Measurements from ENCODE around the gene CLASP2.
"Not testable (repeated sequence)": the region's sequence is repeated elsewhere in the genome, so short reads cannot be mapped to it uniquely, and the experiment has no call there.

Gene CLASP2

DNA sequence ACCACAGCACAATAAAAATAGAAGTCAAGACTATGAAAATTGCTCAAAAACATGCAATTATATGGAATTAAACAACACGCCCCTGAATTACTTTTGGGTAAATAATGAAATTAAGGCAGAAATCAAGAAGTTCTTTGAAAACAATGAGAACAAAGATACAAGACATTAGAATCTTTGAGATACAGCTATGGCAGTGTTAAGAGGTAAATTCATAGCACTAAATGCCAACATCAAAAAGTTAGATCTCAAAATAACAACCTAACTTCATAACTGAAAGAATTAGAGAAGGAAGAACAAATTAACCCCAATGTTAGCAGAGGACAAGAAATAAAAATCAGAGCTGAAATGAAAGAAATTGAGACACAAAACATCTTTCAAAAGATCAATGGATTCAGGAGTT, 191.3 kb downstream of the CLASP2 start:
- DNase-seq: no peak

DNA sequence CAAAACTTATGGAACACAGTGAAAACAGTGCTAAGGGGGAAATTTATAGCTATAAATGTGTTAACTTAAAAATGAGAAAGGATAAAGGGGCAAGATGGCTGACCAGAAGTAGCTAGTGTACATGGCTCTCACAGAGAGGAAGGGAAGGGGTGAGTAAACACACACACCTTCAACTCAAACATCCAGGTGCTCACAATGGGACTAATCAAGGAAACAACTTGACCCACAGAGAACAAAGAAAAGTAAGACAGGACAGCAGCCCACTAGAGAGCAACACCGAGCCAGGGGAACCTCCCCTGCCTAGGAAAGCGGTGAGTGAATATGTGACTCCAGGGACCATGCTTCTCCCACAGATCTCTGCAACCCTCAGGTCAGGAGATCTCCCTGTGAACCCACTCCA, 192.8 kb downstream of the CLASP2 start:
- DNase-seq: no peak

DNA sequence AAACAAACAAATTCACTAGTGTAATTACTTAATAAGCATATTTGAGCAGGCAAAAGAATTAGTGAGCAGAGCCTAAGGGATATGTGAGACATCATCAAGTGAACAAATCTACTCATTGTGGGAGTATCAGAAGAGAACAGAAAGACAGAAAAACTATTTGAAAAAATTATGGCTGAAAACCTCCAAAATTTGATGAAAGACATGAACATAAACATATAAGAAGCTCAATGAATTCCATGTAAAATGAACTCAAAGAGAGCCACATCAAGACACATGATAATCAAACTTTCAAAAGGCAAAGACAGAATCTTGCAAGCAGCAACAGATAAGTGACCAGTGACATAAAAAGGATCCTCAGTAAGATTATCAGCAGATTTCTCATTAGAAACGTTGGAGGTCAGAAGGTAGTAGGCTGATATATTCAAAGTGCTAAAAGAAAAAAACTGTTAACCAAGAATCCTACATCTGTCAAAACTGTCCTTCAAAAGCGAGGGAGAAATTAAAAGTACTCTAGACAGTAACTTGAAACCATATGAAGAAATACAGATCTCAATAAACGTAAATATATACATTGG, 194.9 kb downstream of the CLASP2 start:
- DNase-seq: no peak

DNA sequence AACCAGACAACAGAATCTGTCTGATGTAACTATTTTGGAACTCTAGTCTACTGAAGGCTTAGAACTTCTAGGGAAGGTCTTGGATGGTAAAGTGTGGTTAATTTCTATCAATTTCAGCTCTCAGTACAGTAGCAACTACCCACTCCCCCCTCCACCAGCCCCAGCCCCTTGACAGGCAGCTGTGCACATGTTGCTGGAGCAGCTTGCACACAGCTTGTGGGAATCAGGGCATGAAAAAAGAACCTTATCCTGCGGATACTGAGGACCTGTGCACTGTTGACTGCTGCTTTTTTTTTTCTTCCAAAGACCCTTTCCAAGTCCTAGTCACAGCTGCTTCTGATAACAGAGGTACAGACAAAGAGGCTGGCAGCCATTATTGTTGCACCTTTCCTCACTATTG, 196.3 kb downstream of the CLASP2 start:
- no peak for DNase-seq

DNA sequence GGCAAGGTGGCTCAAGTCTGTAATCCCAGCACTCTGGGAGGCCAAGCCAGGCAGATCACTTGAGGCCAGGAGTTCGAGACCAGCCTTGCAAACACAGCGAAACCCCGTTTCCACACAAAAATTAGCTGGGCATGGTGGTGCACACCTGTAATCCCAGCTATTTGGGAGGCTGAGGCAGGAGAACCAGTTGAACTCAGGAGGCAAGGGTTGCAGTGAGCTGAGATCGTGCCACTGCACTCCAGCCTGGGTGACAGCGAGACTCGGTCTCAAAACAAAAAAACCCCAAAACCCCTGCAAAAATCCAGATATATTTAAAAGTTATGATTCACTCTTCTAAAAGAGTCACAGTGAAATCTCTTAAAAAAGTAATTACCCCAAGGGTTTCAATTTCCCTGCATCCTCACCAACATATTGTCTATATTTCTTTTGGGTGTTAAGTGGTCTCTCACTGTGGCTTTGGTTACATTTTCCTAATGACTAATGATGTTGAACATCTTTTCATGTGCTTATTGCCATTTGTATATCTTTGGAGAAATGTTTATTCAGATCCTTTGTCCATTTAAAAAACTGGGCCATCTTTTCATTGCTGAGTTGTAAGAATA, 204.7 kb downstream of the CLASP2 start:
- DNase-seq: peak; percentile 13

DNA sequence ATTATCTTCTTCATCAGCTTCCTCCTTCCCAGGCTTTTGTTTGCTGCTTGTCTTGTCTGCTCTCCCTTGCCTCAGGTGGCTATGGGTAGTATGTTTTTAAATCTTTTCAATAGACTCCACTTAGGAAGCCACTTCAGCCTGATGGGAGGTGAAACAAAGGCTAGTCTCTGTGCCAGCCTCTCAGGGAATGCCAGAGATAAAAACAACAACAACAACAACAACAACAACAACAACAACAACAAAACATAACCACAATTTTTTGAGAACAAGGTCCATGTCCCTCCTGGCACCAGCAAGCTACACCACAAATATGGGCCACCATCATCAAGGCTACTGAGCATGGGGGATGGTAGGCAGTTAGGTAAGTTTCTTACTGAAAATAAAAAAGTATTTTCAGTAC, 213.0 kb downstream of the CLASP2 start:
- no peak for DNase-seq

DNA sequence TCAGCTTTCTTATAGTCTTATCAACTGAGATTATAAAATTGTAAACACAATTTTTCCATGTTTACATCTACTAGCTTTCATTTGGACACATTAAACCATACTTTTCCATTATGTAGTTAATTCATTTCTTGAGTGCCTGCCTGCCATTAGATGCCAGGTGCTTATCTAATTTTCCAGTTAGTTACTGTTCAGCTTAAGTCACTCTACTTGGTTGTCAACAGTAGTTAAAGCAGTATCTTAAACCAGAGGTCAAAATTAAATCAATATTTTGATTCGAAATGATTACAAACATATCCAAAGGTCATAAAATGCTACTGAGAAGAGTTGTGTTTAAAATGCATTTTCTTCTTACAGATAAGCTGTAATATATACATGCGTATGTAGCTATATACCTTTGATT, 221.6 kb downstream of the CLASP2 start:
- no peak for DNase-seq

DNA sequence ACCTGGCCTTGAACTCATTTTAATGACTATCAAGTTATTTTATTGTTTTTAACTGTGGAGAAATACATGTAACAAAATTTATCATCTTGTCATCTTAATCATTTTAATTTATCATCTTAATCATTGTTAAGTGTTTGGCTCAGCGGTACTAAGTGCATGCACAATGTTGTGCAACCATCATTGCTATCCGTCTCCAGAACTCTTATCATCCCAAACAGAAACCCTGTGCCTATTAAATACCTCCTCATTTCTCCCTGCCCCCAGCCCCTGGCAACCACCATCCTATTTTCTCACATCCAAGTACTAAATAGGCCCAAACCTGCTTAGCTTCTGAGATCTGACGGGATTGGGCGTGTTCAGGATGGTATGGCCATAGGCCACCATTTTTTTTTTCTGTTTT, 226.3 kb downstream of the CLASP2 start:
- DNase-seq: no peak

DNA sequence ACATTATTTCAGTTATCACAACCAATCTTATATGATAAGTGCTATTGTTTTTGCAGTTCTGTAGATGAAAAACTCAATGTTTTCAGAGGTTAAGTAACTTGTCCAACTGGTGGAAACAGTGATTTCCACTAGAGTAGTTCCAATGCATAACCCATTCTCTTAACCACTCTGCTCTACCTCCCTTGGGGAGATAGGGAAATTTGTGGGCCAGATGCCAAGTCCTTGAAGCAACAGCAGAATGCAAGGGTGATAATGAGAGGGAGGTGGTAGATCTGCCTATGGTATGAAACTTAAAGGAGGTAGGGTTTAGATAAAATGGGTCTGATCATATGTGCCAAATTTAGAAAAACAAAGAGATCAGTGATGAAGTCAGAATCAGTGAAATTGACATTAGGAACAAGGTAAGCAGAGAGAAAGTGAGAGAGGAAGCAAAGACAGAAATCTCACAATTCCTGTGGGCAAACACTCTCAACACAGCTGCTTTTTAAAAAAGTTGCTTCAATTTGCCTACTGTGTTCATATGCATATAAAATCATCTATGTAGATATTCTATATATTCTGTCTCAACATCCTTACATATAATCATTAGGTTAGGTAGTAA, 227.3 kb downstream of the CLASP2 start:
- DNase-seq: no peak

DNA sequence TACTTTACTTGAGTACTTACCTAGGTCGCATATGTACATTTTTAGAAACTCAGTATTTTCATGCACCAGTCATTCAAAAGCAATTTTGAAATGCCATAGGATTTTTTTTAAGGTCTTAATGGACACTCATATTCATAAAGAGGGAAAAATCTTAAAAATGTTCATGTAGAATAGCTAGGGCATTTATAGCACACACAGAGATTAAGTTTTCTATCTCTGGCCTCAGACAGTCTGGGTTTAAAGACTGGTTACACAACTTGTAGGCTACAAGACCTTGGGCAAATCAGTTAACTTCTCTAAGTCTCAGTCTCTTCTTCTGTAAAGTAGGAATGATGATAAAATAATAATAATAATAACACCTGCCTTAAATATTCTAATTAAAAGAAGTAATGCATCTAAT, 229.4 kb downstream of the CLASP2 start:
- DNase-seq: no peak

DNA sequence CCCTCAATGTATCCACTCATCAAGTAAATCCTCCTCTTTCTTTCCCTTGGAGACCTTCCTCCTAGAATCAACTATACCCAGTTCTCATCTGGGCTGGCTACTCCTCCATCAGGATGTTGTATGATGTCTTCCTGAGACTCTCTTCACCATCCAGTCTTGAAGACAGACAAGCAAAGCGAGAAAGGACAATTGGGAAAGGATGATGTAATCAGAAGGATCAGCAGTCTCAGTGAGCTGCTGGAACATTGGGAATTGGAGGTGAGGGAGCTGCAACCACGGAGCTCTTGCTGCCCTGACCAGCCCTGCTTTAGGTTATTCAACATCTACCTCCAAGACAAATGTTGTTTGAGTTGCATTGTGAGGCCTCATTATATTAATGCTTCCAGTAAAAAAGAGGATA, 229.8 kb downstream of the CLASP2 start:
- no peak for DNase-seq

DNA sequence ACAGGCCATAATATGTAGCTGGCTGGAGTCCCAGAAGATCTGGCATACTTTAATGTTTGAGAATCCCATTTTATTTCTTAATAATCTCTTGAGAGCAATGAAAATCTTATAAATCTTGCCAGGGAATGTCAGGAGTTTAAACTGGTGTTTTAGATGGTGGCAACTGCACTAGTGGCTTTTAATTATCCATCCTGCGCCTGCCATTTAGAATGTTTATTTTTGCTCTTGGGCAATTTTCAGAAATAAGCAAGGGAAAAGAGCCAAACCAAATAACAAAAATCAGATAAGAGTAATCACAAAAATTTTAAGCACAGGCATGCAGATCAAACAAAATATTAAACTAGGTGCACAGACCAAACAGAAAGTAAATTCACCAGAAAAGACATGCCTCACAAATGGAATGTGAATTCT, 235.9 kb downstream of the CLASP2 start:
- DNase-seq: no peak

DNA sequence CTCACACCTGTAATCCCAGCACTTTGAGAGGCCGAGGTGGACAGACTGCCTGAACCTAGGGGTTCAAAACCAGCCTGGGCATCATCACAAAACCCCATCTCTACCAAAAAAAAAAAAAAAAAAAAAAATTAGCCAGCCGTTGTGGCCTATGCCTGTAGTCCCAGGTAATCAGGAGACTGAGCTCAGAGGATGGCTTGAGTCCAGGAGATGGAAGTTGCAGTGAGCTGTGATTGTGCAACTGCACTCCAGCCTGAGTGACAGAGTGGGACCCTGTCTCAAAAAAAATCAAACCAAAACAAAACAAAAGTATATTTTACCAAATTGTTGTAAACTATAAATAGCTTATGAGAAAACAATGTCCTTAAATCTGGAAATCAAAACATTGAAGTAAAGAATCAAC, 243.2 kb downstream of the CLASP2 start:
- no peak for DNase-seq

DNA sequence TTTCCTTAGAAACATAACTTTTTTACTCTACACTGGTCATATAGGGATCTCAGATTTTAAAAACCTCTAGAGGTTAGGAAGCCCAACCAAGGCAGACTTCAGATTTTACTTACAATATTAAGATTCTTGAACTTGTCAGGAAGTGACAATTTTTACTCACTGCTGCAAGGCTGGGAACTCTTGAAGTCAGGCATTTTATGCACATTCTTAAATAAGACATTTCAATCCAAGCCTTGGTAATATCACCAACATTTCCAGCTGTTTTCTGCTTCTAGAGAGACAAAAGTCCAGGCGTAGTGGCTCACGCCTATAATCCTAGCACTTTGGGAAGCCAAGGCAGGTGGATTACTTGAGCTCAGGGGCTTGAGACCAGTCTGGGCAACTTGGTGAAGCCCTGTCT, 244.2 kb downstream of the CLASP2 start:
- DNase-seq: no peak

DNA sequence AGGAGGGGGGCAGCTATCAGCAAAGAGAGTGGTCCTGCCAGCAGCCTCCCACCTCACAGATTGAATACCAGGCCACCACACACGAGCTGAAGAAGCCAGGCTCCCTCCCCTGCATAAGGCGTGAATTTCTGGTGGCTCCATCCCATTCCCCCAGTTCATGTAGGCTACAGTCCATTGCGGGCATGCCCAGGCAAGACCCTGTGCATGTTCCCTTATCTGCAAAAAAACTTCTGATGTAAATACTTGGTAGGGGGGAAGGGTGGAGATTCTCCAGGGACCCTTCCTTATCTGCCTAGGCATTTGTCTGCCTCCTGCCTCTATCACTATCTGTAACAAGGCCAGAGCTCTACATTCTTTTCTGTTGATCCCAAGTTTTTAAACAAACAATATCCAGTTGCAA, 250.3 kb downstream of the CLASP2 start:
- DNase-seq: no peak

DNA sequence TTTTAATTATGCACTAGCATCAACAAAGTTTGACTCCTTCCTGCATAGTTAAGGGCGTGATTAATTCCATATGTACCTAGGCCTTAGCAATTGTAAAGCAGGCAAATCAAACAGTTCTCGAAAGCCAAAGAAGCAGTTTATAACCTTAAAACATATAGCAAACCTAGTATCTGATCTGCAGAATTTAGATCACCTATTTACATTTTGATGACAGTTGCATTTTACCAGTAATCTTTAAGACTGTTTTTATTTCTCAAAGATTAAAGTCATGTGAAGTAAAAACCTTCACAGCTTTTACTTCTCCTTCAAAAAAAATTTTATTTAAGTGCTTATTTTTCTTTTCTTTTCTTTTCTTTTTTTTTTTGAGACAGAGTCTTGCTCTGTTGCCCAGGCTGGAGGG, 257.0 kb downstream of the CLASP2 start:
- DNase-seq: no peak

DNA sequence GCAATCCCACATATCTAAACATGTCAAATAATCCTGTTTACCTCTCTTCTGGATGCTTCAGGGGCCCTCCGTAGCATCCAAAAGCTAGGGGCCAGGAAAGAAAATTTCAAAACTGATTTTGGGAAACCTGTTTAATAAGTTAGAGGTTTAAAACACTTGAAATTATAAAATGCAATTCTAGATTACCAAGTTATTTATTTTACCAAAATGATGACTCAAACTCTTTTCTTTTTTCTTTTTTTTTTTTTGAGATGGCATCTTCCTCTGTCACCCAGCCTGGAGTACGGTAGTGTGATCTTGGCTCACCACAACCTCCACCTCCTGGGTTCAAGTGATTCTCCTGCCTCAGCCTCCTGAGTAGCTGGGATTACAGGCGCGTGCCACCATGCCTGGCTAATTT, 258.5 kb downstream of the CLASP2 start:
- DNase-seq: not testable (repeated sequence)

DNA sequence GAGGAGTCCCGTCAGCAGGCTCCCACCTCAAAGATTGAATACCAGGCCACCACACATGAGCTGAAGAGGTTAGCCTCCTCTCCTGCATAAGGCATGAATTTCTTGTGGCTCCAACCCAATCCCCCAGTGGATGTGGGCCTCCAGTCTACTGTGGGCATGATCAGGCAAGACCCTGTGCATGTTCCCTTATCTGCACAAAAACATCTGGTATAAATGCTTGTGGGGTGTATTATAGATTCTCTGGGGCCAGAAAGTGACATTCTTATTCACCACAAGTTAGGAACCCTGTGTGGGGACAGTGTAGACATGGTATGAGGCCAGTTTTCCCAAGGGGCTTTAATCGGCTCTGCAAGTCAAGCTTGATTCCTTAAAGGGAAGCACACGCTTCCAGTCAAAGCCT, 259.6 kb downstream of the CLASP2 start:
- no peak for DNase-seq

DNA sequence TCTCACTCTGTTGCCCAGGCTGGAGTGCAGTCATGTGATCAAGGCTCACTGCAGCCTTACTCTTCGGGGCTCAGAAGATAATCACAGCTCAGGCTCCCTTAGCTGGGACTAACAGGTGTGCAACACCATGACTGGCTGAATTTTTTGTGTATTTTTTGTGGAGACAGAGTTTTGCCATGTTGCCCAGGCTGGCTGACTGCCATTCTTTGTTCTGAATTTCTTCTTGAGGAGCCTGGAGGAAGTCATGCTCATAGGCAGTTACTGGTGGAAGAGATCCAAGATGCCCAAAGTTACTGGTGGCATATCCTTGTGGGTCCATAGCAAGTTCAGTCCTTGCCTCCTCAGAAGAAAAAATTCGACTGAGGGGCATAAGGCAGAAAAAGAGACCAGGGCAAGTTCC, 261.3 kb downstream of the CLASP2 start:
- no peak for DNase-seq

DNA sequence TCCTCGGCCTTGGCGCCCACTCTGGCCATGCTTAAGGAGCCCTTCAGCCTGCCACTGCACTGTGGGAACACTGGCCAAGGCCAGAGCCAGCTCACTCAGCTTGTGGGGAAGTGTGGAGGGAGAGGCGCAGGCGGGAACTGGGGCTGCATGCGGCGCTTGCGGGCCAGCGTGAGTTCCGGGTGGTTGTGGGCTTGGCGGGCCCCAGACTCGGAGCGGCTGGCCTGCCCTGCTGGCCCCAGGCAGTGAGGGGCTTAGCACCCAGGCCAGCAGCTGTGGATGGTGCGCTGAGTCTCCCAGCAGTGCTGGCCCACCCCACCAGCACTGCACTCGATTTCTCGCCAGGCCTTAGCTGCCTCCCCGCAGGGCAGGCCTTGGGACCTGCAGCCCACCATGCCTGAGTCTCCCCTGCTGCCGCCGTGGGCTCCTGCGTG, 264.7 kb downstream of the CLASP2 start:
- DNase-seq: no peak

DNA sequence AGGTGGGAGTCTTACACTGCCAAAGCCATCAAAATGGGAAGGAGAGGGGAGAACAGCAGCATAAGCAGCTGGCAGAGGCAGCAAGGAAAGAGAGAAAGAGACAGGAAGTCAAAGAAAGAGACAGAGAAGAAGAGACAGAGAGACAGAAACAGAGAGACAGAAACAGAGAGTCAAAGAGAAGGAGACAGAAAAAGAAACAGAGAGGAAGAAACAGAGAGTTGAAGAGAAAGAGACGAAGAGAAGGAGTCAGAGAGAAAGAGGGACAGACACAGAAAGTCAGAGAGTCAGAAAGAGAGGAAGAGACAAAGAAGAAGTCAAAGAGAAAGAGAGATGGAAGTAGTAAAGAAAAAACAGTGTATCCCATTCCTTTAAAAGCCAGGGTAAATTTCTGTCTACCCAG, 266.1 kb downstream of the CLASP2 start:
- DNase-seq: not testable (repeated sequence)

DNA sequence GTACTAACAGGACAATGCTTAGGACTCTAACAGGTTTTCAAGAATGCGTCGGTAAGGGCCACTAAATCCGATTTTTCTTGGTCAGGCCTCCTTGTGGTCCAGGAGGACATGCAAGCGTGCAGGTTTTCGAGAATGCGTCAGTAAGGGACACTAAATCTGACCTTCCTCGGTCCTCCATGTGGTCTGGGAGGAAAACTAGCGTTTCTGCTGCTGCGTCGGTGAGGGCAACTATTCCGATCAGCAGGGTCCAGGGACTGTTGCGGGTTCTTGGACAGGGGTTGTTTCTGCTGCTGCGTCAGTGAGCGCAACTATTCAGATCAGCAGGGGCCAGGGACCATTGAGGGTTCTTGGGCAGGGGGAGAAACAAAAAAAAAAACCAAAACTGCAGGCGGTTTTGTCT, 270.1 kb downstream of the CLASP2 start:
- no peak for DNase-seq

DNA sequence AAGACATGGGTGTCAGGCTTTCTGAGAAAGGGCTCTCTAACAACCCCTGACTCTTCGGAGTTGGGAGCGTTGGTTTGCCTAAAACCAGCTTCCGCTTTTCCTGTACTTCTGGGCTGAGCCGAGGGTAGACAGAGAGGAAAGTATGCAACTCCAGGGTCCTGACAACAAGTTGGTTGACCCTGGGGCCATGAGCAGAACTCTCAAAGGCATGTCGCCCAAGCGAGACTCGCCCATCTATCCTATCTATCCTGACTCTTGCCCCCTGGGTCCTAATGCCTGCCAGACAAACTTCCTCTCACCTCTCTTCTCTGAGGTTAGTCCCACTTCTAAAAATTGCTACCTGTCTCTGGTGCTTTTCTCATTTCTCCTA, 270.8 kb downstream of the CLASP2 start:
- DNase-seq: not testable (repeated sequence)

Data from activated CD4-positive, alpha-beta T cell treated with anti-CD3 and anti-CD28 coated beads, Interleukin-2, amount 50 U/mL, for 16 hours (primary cell).